ENCODE data around the gene PRIM2.
"Not testable (repeated sequence)": the region's sequence is repeated elsewhere in the genome, so short reads cannot be mapped to it uniquely, and the experiment has no call there.

DNA sequence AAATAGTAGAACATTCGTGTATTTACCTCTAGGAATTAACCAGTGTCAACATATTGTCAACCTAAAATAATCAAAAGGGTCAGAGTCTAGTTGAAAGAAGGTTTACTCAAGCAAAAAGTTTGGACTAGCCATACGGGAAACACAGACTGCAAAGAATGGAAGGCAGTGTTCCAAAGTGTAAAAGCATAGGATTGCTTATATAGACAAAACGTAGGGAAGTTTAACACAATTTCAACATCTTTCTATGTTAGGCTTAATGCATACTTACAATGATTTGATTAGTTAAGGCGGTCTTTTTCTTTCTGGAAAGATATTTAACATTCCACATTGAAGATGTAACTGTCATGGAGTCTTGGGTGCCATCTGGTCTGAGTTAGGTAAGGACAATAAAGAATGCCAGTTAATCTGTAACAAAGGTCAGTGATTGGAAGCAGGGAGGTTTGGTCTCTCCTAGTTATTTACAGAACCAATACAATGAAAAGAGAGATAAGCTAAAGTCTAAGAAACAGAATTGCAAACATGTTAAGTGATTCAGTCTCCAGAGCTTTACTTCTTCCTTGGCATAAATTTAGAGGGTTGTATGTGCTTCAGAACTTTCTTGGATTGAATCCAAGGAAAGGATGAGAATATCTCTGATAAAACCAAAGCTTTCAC, 183.1 kb downstream of the PRIM2 start:
- TF ChIP-seq, protein P1, sequence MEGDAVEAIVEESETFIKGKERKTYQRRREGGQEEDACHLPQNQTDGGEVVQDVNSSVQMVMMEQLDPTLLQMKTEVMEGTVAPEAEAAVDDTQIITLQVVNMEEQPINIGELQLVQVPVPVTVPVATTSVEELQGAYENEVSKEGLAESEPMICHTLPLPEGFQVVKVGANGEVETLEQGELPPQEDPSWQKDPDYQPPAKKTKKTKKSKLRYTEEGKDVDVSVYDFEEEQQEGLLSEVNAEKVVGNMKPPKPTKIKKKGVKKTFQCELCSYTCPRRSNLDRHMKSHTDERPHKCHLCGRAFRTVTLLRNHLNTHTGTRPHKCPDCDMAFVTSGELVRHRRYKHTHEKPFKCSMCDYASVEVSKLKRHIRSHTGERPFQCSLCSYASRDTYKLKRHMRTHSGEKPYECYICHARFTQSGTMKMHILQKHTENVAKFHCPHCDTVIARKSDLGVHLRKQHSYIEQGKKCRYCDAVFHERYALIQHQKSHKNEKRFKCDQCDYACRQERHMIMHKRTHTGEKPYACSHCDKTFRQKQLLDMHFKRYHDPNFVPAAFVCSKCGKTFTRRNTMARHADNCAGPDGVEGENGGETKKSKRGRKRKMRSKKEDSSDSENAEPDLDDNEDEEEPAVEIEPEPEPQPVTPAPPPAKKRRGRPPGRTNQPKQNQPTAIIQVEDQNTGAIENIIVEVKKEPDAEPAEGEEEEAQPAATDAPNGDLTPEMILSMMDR (IDR thresholded peaks at IDR 0.05): not testable (repeated sequence)
- not testable (repeated sequence) for TF ChIP-seq POLR2A (IDR thresholded peaks at IDR 0.05)
